Measurements from ENCODE around the gene FXYD2.

DNA sequence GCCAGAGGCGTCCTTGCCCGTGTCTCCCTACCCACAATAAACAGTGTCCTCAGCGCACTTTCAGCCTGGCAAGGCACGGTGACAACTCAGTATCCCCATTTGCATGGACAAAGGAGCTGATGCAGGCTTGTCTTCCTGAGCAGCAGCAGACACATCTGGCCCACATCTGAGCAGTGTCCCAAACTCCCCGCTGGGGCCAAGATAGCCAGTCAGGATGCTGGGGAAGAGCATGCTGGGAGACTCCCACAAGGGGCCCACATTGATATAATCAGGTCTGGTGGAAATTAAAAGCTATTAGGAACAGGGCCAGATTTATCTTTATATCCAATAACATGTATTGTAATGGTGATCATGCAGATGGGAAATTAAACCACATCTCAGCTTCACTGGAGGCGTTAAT is 52.2 kb downstream of the FXYD2 start:
- TF ChIP-seq, protein P1, sequence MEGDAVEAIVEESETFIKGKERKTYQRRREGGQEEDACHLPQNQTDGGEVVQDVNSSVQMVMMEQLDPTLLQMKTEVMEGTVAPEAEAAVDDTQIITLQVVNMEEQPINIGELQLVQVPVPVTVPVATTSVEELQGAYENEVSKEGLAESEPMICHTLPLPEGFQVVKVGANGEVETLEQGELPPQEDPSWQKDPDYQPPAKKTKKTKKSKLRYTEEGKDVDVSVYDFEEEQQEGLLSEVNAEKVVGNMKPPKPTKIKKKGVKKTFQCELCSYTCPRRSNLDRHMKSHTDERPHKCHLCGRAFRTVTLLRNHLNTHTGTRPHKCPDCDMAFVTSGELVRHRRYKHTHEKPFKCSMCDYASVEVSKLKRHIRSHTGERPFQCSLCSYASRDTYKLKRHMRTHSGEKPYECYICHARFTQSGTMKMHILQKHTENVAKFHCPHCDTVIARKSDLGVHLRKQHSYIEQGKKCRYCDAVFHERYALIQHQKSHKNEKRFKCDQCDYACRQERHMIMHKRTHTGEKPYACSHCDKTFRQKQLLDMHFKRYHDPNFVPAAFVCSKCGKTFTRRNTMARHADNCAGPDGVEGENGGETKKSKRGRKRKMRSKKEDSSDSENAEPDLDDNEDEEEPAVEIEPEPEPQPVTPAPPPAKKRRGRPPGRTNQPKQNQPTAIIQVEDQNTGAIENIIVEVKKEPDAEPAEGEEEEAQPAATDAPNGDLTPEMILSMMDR (IDR thresholded peaks at IDR 0.05; ENCODE audit: insufficient read depth, low read depth, low read length): no peak
- TF ChIP-seq EZH2 (IDR thresholded peaks at IDR 0.05; ENCODE audit: insufficient read depth, low read length): no peak
